Measurements from ENCODE around the gene HTRA2.

HTRA2 gene

DNA sequence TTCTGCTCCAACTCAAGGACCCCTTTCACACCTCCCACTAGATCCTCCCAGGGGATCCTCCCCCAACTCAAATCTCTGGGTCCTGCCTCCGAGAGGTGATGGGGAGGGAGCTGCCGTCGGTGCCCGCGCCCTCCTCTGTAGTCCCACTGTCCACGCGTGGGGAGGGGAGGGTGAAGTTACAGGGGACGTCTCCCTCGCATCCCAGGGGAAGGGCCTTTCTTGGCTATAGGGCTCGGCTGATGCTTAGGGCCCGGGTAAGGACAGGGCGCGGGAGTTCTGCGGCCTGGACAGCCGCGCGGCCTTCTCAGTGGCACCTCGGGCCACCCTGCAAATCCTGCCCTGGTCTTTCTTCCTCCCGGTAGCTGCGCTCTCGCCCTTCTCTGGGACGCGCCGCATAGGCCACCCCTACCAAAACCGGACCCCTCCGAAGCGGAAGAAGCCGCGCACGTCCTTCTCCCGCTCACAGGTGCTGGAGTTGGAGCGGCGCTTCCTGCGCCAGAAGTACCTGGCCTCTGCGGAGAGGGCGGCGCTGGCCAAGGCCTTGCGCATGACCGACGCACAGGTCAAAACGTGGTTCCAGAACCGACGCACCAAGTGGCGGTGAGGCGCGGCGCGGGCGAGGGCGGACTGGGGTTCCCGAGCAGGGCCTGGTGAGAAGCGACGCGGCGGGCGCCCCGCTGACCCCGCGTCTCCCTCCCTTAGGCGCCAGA is 14.3 kb upstream of the HTRA2 start:
- no peak for DNase-seq (ENCODE audit: low read depth in 4 of 4, low spot score in 1 of 4)

DNA sequence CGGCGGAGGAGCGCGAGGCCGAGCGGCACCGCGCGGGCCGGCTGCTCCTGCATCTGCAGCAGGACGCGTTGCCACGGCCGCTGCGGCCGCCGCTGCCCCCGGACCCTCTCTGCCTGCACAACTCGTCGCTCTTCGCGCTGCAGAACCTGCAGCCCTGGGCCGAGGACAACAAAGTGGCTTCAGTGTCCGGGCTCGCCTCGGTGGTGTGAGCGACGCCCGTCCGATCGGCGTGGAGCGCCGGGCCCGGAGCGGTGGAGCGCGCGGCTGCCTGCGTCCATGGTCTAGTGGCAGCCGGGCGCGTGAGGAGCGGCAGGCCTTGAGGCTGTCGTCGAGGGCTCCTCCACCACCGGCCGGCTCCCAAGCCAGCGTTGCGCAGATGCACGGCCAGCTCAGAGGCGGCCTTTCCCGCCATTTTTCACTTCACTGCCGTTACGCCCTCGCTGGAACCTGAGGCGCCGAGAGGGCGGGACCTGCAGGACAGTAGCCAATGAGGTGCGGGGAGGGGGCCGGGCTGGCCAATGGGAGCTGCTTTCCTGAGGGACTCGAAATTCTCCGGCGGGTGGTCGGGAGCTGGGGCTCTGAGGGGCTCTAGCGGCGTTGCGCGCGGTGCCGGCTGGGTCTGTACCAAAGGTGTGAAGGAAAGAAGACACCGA is 13.6 kb upstream of the HTRA2 start:
- DNase-seq (ENCODE audit: low read depth in 4 of 4, low spot score in 1 of 4), result peak in 2 of 4 experiments; percentile 66 to 72

DNA sequence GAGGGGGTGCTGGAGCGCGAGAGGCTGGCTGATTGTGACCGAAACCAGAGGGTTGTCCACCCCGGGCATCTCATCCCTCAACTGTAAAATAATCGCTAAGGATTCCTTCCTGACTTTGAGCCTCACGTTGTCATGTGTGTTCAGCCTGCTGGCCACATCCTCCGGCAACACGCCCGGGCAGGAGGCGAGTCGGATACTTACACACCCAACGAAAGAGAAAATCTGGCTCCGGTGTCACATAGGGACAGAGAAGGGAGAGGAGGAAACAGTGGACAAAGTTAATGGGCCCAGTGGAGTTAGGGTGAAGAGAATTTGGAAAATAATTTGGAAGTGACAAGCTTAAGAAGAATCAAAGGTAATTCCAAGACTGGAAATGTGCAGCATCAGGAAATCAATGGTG is 13.1 kb upstream of the HTRA2 start:
- no peak for DNase-seq (ENCODE audit: low read depth in 4 of 4, low spot score in 1 of 4)

DNA sequence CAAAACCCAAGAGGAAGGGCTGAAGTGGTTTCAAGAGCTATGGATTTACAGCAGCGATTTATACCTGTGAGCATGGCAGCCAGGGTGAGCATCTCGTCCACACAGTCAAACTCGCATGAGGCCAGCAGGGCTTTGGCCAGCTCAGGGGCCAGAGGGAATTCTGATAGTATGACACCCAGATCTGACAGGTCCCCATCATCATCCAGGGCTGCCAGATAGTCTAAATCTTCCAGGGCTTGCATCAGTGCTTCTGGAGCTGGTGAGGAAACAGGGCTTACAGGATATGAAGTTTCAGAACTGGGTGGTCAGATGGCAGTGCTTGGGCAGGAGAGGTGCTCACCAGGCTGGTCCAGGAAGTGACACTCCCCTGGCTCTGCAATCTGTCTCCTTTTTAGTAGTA is 7.2 kb upstream of the HTRA2 start:
- DNase-seq (ENCODE audit: low read depth in 4 of 4, low spot score in 1 of 4), result no peak

DNA sequence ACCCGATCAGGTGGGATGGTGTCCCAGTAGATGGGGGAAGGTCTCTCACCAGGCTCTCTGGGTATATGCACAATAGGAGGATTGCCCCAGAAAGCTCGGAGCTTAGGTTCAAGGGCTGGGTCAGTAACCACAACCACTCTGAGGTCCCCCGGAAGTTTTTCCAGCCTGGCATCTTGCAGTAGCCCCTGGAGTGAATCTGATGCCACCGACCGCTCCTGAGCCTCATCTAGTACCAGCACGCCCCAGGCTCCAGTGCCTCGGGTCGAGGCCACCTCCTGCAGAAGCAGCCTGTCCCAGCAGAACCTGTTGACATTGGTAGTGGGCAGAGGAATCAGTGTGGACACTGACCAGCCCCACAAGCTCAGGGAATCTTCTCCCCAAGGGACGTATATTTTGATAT is 5.7 kb upstream of the HTRA2 start:
- DNase-seq (ENCODE audit: low read depth in 4 of 4, low spot score in 1 of 4), result no peak

DNA sequence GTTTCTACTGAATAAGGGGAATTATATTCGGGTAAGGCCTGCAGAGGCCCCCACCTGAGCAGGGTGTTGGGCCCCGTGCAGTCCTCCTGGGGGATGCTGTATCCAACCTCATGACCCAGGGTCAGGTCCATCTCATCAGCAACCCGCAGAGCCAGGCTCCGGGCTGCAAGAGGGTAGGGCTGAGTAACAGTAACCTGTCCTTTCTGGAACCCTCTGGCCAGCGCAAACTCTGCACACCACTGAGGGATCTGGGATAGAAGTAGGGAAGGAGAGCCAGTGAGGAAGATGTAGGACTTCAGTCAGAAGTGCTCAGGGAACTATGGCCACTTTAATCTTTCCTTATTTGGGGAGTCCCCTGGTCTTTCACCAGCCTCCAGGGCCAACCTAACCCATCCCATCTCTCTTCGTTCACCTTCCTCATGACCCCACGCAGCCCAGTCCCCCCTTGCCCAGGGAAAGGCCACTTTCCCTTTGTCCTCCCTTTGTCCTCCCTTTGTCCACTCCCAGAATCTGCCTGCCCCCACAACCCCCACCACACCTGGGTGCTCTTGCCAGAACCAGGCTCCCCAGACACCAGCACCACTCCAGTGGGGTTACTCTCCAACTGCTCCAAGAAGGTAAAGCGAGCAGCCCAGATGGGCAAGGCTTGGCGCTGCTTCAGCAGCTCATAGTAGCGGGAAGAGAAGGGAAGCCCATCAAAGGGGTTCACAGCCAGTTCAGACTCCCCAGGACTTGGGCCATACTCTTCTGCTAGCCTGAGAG is 4.6 kb upstream of the HTRA2 start:
- DNase-seq (ENCODE audit: low read depth in 4 of 4, low spot score in 1 of 4), result no peak

DNA sequence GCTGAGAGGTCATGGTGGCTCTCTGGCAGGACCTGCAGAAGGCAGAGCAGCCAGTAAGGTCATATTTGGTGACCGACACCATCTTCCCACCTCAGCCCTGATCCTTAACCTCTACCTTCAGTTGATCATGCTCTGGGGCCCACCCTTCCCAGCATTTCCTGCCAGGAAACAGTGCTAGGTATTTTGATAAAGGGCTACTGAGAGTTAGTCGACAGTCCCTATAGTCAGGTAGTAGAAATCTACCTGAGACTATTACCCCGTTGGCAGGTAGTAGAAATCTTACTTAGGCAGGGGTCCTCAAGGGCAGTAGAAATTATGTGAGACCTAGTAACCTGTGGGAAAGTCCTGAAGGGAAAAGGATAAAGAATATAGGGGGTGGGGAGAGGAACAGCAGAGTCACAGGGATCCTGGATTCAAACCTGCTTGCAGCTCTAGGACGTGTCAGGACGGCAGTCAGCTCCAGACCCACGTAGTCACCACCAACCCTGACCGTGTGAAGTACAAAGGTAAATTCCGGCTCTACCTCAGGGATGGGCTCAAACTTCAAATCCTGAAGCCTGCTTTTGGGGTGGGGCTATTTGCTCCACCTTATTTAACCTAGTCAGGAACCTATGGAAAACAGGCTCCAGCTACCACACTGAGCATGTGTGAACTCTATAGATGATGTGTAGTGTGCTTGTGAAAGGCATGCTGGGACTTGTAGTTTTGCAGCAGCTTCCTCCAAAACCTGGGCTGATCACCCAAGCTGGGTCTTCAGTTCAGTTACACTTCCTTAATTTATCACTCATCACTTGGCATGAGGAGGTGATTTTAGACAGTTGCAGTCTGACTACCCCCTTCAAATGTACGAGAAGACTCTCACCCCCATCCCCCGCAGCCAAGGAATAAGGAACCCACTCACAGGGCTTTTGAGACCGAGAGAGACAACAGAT is 3.8 kb upstream of the HTRA2 start, which contains the start of gene DQX1:
Gene DQX1, minus strand, starts transcription at position 515 of the 932 bp plus-strand sequence. Its CDS starts 502 bp downstream, at position 13.
- DNase-seq (ENCODE audit: low read depth in 4 of 4, low spot score in 1 of 4), result no peak

DNA sequence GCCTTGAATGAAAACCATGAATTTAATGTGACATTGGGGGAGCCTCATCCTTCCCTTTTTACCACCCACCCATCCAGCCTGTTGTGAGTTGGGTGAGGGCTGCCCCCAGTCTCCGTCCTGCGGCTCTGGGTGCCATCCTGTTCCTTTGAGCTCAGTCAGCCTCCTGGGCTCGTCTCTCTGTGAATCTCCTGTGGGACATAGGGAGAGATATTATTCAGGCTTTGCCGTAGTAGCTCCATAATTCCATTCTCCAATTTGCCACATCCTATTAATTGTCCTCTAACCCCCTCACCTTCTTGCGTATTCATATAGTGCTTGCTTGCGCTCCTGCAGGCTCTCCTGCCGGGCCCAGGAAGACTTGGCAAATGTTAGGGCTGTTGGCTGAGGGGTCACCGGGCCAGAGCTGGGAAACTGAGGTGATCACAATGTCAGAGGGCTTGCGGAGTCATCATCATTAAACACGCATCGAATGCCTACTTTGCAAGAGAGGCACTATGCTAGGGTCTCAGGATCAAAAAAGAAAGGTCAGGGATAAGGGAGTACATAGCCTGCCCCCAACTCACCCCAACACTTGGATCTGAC is 3.0 kb upstream of the HTRA2 start:
- DNase-seq (ENCODE audit: low read depth in 4 of 4, low spot score in 1 of 4), result no peak

DNA sequence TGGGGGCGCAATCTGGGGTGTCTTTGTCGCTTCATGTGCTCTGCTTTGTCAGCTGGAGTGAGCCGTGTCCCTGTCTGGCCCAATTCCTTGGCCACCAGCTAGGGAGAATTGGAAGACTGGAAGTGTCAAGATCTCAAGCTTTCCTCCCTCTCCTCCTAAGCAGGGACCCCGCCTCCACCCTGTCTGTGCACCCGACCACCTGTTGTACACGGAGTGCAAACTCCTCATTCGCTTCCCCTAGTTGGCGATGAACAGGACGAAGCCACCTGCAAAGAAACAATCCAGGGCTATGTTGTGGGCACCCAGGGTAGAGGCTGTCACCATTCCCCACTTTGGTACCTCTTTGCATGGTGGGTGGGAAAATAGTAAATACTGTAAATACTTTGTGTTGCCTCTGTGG is 2.0 kb upstream of the HTRA2 start:
- DNase-seq (ENCODE audit: low read depth in 4 of 4, low spot score in 1 of 4), result no peak

DNA sequence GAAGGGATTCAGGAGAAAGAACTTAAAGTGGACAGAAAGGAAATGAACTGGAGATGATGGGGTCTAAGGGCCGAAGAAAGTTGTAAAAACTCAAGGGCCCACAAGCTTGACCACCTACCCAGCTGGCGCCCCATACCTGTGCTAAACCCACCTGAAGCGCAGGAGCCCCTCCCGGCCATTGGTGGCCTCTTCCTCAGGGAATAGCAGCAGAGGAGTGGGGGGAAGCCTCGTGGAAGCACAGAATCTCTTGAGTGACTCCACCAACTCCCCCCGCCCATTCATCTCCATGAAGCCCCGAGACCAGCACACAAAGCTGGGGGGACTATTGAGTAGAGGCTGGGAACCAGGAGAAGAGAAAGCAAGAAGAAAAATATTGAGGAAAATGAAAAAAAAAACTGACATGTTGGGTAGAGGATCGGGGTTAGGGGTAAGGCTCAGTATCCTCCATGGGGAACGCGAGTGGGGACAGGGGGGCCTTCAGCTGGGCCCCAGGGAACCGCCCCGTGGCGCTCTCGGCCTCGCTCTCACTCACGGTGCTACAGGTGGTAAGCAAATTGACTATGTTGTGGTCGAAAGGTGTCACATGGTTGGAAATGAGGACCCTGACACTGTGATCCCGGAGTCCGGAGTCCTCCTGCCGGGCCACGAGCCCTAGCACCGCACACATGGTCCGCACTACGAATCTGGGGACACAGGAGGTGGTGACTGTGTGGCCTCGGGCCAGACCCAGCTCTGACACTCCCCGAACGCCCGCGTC is 955 bp upstream of the HTRA2 start:
- DNase-seq (ENCODE audit: low read depth in 4 of 4, low spot score in 1 of 4), result peak in 1 of 4 experiments; percentile 22

DNA sequence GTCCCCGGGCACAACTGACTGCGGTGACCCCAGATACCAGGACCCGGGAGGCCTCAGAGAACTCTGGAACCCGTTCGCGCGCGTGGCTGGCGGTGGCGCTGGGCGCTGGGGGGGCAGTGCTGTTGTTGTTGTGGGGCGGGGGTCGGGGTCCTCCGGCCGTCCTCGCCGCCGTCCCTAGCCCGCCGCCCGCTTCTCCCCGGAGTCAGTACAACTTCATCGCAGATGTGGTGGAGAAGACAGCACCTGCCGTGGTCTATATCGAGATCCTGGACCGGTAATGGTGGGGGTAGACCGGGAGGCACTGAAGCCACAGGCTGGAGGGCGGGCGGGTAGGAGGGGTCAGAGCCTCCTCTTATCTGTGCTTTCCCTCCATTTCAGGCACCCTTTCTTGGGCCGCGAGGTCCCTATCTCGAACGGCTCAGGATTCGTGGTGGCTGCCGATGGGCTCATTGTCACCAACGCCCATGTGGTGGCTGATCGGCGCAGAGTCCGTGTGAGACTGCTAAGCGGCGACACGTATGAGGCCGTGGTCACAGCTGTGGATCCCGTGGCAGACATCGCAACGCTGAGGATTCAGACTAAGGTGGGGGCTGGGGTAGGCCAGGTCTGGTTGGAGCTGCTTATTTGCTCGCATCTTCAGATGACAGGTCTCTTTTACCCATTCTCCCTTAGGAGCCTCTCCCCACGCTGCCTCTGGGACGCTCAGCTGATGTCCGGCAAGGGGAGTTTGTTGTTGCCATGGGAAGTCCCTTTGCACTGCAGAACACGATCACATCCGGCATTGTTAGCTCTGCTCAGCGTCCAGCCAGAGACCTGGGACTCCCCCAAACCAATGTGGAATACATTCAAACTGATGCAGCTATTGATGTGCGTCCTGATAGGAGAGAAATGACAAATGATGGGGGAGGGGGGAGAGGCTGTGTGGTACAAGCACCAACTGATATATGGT is 780 bp downstream of the HTRA2 start:
- DNase-seq (ENCODE audit: low read depth in 4 of 4, low spot score in 1 of 4), result peak in 1 of 4 experiments; percentile 41

DNA sequence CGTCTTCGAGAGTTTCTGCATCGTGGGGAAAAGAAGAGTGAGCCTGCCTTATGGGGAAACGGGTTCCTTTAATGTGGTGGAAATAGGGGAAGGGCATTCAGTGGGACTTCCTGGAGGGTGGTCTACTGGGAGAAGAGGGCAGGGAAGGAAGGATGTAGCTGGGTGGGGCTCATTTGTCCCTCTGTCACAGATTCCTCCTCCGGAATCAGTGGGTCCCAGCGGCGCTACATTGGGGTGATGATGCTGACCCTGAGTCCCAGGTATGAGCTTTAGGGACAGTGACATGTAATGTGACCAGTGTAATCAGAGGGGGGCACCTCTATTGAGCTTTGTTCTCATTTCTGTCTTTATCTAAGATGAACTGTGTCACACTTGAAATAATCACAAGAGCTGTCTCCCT is 1.9 kb downstream of the HTRA2 start:
- DNase-seq (ENCODE audit: low read depth in 4 of 4, low spot score in 1 of 4), result no peak

DNA sequence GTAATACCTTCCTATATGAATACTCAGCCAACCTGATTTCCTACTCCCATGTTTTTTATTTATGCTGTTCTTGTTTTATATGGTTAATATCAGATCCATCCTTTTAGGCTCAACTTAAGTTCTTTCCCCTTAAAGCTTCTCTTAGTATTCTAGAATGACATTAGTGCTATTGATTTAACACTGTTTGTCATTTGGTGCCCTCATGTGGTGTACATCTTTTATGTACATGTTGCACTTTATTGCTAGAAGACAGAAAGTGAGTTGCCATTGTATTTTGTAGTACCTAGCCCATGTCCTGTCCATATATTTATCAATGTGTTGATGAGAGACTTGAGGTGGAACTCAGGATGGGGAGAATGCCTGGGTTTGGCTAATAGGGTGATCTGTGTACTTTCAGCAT is 2.5 kb downstream of the HTRA2 start:
- no peak for DNase-seq (ENCODE audit: low read depth in 4 of 4, low spot score in 1 of 4)

DNA sequence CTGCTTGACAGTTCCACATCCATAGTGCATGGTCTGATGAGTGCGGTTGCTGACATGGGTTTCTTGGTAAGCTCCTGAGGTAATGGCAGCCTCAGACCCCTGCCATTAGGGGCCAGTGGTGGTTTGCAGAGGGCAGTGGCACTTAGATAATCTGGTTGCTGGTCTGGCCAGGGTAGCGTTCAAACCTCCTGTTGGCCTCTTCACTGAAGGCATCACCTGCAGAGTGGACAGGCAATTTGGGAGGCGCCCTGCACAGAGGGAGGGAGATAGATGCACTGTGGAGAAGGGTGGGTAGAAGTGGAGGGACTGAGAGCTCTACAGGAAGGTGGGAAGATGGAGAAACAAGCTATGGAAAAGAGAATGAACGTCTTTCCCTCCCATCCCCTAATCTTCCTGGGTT is 3.7 kb downstream of the HTRA2 start:
- no peak for DNase-seq (ENCODE audit: low read depth in 4 of 4, low spot score in 1 of 4)

DNA sequence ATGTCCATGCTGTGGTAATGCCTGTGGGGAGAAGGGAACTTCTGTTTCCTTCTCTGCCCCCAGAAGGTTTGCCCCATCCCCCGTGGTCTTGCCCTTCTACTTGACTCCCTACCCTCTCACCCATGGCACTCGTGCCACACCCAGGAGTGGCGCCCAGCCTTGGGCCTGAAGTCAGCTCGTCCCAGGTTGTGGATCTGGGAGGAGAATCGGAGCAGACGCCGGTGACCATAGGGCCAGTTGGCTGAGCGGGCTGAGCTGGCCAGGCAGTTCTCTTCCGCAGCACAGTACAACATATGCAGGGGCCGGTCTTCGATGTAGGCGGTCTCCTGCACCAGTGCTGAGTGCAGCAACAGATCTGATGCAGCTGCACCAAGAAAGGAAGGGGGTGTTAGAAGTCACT is 4.7 kb downstream of the HTRA2 start:
- no peak for DNase-seq (ENCODE audit: low read depth in 4 of 4, low spot score in 1 of 4)

DNA sequence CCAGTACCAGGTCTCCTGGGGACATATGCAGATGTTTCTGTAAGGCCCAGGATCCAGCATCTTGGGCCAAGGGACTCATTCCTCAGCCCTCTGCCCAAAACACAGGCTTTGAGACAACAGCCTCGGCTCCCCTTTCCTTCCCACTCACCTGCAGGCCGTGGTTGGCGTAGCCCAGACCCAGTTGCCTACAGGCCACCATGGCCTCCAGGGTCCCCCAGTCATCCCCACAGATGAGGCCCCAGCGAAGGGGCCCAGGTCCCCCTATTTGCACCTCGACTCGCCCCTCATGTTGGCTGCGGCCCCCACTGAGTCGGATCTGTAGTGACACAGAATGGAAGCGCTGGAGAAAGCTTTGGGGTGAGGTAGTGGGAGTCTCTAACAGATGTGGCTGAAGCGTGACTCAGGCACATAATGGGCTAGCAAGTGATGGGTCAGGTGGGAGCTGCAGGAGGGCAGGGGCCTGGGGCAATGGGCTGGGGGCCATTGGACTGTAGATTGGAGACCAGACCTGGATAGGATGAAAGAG is 5.8 kb downstream of the HTRA2 start:
- no peak for DNase-seq (ENCODE audit: low read depth in 4 of 4, low spot score in 1 of 4)

DNA sequence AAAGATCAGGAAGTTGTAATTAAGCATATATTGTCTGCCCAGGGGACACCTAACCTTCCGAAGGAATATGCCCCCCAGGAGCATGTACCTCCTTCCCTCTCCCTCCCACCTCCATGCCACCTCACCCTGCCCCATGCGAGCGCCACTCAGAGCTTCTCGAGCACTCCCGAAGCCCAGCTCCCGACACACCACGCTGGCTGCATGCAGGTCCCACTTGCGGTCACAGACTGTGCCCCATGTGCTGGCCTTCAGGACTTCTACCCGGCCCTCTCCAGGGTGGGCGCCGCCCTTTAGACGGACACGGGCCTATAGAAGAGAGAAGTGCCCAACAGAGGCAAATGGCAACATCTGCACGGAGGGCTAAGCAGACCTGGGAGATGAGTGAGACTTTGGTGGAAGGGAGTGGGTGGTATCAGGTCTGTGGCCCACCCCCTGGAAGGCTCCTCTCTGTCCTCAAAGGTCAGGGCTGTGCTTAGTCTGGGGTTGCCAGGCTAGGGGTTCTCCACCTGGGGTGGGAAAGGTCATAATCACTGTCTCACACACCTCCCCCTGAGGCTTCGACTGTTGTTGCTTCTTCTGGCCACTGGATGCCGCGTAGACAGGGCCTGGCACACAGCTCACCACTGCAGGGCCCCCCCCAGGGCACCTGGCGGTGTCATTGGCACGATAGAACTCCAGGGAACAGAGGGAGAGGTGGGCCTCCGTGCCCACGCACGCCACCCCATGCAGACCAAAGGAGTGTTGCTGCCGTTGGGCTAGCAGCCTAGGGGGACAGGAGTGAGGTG is 6.6 kb downstream of the HTRA2 start:
- DNase-seq (ENCODE audit: low read depth in 4 of 4, low spot score in 1 of 4), result no peak

DNA sequence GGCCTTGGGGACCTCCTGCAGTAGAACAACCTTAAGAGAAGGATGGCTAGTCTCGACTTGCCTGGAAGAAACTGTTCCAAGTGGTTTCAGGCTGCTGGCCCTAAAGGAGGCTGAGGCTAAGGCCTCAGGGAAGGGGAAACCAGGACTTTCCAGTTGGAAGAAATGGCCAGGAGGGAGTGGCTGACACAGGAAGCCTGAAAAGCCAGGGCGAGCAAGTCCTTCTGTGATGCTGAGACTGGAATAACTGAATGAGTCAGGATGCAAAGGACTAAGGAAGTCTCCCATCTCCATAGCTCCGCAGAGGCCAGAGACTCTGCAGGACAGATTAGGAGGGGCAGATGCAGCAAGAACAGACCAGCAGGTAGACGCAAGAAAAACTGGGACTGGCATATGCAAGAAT is 7.4 kb downstream of the HTRA2 start:
- no peak for DNase-seq (ENCODE audit: low read depth in 4 of 4, low spot score in 1 of 4)
